Measurements from ENCODE around the gene GOLGA7B. TPM values are rescaled to one million over a fixed set of nuclear protein-coding genes. Genes with fewer than 3 reads are reported as not detected.
A peak's percentile ranks its signal among the peaks of the same experiment; 100 is the strongest.

The GOLGA7B gene
- total RNA-seq, 1 donor from 2014 or later, result under 0.01 TPM

DNA sequence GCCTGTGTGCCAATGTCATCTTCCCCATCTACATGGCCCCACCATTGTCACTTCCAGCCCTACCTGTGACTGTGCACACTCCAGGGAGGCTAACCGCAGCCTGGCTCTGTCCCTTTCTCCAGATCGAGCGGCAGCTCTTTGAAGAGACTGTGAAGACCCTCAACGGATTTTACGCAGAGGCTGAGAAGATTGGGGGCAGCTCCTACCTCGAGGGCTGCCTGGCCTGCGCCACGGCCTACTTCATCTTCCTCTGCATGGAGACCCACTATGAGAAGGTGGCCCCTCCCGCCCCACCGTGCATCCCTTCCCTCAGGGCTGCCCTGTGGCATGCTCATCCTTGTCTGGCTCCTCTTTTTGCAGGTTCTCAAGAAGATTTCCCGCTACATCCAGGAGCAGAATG is 14.2 kb downstream of the GOLGA7B start:
- DNase-seq (ENCODE audit: low read depth) (no peak), FAIRE-seq (no peak)
- Histone ChIP-seq H3K27me3 (ENCODE audit: control insufficient read depth, insufficient read depth, low read length) (peaks cover 2% of the 10 kb centered on the region), H3K4me3 (ENCODE audit: low read depth, low read length) (no peak overlapping the region), H3K36me3 (ENCODE audit: control insufficient read depth, insufficient read depth, low read length) (no peaks in the 10 kb centered on the region)
- no peak for TF ChIP-seq CTCF (IDR thresholded peaks at IDR 0.05; ENCODE audit: insufficient read depth, low read length, severe bottlenecking)

- H3K27me3 ChIP-seq (ENCODE audit: control insufficient read depth, insufficient read depth, low read length), result no peaks in the 10 kb centered on the region
- no peak for TF ChIP-seq CTCF (IDR thresholded peaks at IDR 0.05; ENCODE audit: insufficient read depth, low read length, severe bottlenecking)
- FAIRE-seq (no peak), DNase-seq (ENCODE audit: low read depth) (no peak)
- H3K36me3 ChIP-seq (ENCODE audit: control insufficient read depth, insufficient read depth, low read length), result no peaks in the 10 kb centered on the region
- H3K4me3 ChIP-seq (ENCODE audit: low read depth, low read length), result no peak overlapping the region
These were observed 15.8 kb downstream of the GOLGA7B start for GRCh38 chr10:97865488-97865887.

GRCh38 chr10:97866524-97867219 is 17.0 kb downstream of the GOLGA7B start:
- TF ChIP-seq CTCF (IDR thresholded peaks at IDR 0.05; ENCODE audit: insufficient read depth, low read length, severe bottlenecking), result no peak
- FAIRE-seq, result peak; percentile 97
- Histone ChIP-seq H3K27me3 (ENCODE audit: control insufficient read depth, insufficient read depth, low read length) (peaks cover 2% of the 10 kb centered on the region), H3K36me3 (ENCODE audit: control insufficient read depth, insufficient read depth, low read length) (no peaks in the 10 kb centered on the region), H3K4me3 (ENCODE audit: low read depth, low read length) (no peak overlapping the region)
- DNase-seq (ENCODE audit: low read depth), result no peak

DNA sequence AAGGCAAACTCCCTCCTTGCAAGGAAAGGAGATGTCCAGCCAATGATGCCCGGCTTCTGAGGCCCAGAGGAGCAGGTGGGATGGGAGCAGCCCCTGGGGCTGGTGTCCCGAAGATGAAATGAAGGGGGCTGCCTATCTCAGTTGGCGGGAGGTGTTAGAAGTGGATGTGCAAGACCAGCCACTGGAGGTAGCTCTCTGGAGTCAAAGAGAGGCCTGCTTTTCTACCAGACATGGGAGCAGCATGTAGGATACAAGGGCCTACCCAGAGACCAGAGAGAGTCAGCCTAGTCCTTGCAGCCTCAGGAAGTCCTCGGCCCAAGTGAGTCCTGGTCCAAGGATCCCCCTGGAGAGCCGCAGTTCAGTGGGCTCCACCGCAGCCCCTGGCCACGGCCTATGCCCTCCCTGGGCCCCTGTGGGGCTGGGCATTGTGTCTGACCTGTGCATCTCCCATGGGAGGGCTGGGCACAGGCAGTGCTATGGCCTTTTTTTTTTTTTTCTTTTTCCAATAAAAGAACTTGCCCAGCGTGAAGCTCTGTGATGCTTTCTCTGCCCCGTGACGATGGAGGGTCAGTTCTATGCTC is 17.7 kb downstream of the GOLGA7B start:
- no peaks in the 10 kb centered on the region for H3K36me3 ChIP-seq (ENCODE audit: control insufficient read depth, insufficient read depth, low read length)
- H3K4me3 ChIP-seq (ENCODE audit: low read depth, low read length), result no peak overlapping the region
- no peak for FAIRE-seq

GRCh38 chr10:97868134-97868685 is 18.6 kb downstream of the GOLGA7B start:
- Histone ChIP-seq H3K4me3 (ENCODE audit: low read depth, low read length) (no peak overlapping the region), H3K36me3 (ENCODE audit: control insufficient read depth, insufficient read depth, low read length) (no peaks in the 10 kb centered on the region), H3K27me3 (ENCODE audit: control insufficient read depth, insufficient read depth, low read length) (peaks cover 2% of the 10 kb centered on the region)
- no peak for DNase-seq (ENCODE audit: low read depth)
- no peak for FAIRE-seq
- TF ChIP-seq CTCF (IDR thresholded peaks at IDR 0.05; ENCODE audit: insufficient read depth, low read length, severe bottlenecking), result no peak

More for the DNA sequence above, 17.7 kb downstream of the GOLGA7B start:
- no peak for DNase-seq (ENCODE audit: low read depth)
- no peak for TF ChIP-seq CTCF (IDR thresholded peaks at IDR 0.05; ENCODE audit: insufficient read depth, low read length, severe bottlenecking)
- peaks cover 2% of the 10 kb centered on the region for H3K27me3 ChIP-seq (ENCODE audit: control insufficient read depth, insufficient read depth, low read length)

Data from bronchial epithelial cell (primary cell).